ENCODE measurements around the gene OBP2A. TPM values are rescaled to one million over a fixed set of nuclear protein-coding genes. Genes with fewer than 3 reads are reported as not detected.
A peak's percentile ranks its signal among the peaks of the same experiment; 100 is the strongest.
"Not testable (repeated sequence)": the region's sequence is repeated elsewhere in the genome, so short reads cannot be mapped to it uniquely, and the experiment has no call there.

Gene OBP2A, protein sequence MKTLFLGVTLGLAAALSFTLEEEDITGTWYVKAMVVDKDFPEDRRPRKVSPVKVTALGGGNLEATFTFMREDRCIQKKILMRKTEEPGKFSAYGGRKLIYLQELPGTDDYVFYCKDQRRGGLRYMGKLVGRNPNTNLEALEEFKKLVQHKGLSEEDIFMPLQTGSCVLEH
- not detected for total RNA-seq

DNA sequence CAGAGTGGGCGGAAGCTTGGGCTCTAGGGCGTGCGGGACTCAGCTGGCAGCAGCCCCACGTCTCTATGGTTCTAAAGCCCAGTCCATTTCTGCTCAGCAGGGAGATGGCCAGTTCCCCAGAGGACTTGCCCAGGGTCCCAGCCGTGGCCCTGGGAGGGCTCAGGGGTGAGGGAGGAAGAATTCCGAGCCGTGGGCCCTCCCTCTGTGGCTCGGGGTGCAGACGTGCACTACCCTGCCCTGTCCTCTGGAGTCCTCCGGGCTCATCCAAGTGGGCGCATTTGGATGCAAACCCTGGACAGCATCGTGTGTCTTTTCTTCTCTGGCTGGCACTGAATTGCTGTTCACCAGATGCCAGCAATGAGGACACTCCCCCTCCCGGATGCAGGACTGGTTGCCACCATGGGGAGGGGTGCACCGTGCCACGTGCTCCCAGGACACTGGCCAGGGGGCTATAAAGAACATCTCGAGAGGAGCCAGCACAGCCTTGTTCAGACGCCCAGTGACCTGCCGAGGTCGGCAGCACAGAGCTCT lies at the start of gene OBP2A:
OBP2A (plus strand) TSS at position 481 of the 531 bp plus-strand sequence. CDS start 55 bp downstream, outside the sequence.
- ATAC-seq (ENCODE audit: low FRiP score); DNase-seq (ENCODE audit: low spot score): not testable (repeated sequence)

DNA sequence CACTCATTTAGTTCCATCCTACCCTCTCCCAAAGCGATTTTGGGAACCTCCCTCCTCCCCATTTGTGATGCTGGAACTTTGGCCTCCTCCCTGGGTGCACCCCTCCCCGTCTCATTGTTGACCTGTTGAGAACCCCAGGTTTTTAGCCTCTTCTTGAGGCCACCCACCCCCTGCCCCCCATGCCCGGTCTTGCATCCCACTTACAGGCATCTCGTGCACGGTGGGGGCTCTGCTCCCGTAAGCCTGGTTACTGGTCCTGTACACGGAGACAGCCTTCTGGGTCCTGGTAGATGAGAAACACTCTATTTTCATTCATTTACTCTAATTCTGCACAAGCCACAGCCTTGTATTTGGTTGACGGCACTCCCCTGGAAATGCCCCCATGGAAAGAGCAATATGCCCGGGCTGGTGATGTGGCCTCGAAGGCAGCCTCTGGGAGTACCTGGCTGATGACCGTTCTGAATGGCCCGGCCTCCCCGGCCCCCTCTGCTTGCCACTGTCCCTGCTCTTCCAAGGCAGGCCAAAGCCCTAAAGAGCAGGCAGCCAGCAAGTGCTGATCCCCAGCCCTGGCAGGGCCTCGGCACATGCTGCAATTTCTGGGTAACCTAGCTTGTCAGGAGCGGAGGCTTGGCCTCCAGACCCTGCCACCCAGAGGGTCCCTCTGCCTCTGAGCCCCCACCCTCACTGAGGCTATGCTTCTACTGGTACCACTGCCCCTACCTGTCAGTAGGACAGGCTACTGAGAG lies 47.4 kb upstream of the OBP2A start:
- ATAC-seq (ENCODE audit: low FRiP score): no peak
- no peak for DNase-seq (ENCODE audit: low spot score)
- TF ChIP-seq, protein P1, sequence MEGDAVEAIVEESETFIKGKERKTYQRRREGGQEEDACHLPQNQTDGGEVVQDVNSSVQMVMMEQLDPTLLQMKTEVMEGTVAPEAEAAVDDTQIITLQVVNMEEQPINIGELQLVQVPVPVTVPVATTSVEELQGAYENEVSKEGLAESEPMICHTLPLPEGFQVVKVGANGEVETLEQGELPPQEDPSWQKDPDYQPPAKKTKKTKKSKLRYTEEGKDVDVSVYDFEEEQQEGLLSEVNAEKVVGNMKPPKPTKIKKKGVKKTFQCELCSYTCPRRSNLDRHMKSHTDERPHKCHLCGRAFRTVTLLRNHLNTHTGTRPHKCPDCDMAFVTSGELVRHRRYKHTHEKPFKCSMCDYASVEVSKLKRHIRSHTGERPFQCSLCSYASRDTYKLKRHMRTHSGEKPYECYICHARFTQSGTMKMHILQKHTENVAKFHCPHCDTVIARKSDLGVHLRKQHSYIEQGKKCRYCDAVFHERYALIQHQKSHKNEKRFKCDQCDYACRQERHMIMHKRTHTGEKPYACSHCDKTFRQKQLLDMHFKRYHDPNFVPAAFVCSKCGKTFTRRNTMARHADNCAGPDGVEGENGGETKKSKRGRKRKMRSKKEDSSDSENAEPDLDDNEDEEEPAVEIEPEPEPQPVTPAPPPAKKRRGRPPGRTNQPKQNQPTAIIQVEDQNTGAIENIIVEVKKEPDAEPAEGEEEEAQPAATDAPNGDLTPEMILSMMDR (IDR thresholded peaks at IDR 0.05): no peak

DNA sequence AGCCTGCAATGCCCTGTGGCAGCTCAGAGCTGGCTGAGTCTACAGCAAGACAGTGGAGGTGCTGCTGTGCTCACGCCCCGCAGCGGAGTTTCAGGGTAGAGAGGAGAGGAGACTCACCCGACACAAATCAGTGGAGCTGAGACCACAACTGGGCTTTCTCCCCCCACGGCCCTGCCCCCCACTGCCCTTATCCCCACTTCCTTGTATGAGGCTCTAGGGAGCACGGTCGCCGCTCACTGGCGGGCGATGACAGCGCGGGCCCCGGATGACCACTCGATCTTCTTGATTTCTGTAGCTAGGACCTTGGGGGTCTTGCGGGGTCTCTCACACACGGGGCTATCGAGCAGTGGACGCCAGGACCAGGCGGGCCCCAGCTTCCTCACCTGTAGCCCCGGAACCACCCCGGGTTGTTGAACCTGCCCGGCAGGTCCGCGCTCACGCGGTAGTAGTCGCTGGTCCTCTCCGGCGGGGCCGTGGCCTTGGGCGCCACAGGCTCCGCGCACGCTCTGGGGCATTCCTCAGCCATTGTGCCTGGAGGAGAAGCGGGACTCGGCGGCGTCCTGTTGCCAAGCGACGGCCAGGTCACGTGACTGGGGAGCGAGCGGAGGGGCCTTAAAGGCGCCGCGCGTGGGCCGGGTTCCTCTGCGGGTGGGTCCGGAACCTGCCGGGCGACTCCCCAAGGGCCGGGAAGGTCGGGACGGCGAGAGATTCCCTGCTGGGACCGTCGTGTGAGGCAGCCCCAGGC lies 46.4 kb upstream of the OBP2A start:
- TF ChIP-seq, protein P1 (IDR thresholded peaks at IDR 0.05): no peak
- ATAC-seq (ENCODE audit: low FRiP score) (peak; percentile 71), DNase-seq (ENCODE audit: low spot score) (peak; percentile 95)

DNA sequence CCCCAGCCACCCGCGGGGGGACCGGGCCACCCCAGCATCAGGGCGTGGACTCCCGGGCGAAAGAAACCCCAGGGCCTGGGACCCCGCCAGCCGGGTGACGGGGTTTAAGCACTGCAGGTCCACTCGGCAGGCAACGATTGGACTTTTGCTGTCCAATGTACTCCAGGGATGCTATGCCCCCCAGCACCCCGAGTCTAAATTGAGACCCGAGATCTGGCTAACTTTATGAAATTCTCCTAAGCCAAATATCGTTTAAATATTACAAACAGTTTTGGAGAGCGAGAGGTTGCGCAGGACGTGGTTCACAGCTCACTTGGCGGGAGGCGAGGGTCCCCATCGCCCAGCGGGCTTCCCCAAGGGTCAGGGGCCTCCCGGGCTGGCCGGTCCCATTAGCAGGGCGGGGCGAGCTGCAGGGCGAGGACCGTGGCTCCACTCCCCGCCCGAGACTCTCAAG lies 45.8 kb upstream of the OBP2A start:
- DNase-seq (ENCODE audit: low spot score) (no peak), ATAC-seq (ENCODE audit: low FRiP score) (peak; percentile 20)
- TF ChIP-seq, protein P1 (IDR thresholded peaks at IDR 0.05): no peak

DNA sequence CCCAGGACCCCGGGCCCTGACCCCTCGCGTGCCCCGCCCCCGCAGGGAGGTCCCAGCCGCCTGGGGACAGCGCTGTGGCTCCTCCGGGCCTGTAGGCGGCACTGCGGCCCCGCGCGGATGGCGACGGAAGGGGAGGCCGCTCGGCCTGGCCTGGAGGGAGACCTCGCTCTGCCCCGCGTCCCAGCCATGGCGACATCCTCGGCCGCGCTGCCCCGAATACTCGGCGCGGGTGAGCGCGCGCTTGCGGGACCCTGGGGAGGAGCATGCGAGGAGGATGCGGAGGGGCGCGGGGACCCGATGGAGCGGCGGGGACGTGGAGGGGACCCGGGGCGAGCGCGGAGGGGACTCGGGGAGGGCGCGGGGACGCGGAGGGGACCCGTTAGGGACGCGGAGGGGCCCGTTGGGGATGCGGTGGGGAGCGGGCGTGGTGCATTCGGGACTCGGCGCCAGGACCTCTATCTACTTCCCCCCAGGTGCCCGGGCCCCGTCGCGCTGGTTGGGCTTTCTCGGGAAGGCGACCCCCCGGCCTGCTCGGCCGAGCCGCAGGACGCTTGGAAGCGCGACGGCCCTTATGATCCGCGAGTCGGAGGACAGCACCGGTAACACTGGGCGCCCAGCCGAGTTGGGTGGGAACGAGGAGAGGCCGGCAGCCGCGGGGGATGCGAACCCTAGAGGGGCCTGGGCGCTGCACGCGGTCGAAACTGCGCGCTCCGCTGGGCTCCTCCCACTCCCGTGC lies 45.2 kb upstream of the OBP2A start, which contains the start of gene MRPS2:
MRPS2 (plus strand) TSS at position 158 of the 736 bp plus-strand sequence; CDS start at position 187, 29 bp downstream.
- DNase-seq (ENCODE audit: low spot score): peak; percentile 47
- peak; percentile 92 for ATAC-seq (ENCODE audit: low FRiP score)
- TF ChIP-seq, protein P1 (IDR thresholded peaks at IDR 0.05): peak in 1 of 3 donors; percentile 58

DNA sequence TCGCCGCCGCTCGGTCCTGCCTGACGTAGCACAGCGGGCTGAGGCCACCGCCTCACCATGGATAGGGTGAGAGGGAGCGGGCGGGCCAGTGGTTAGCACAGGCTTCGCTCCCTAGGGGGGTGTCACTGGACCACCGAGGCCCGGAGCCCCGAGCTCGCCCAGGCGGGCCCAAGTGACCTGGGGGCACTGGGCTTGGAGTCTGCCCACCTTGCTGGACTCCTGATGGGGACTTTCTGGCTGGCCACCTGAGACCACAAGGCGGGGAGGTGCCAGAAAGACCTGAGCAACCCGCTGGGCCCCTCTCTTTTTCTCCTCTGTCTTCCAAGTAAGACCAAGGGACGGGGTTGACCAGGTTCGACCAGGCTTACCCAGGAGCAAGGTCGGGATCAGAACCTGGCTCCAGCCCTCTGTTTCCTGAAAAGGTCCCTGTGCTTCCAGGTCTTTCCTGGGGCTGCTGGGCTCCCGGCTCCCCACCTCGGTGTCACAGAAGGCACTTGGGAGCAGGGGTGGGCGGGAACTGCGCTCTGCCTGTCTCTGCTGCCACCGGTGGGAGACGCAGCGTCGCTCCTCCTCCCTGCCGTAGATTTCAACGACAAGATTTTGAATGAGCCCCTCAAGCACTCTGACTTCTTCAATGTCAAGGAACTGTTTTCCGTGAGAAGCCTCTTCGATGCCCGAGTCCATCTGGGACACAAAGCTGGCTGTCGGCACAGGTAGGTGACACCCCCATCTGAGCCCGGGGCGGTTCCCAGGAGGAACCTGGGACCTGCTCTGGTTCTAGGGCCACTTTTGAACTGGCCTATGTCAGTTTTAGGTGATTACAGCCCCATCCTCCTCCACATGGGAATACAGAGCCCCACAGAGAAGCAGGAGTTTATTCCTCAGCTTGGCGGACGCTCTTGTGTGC lies 44.4 kb upstream of the OBP2A start:
- no peak for DNase-seq (ENCODE audit: low spot score)
- ATAC-seq (ENCODE audit: low FRiP score): no peak
- TF ChIP-seq, protein P1 (IDR thresholded peaks at IDR 0.05): no peak
